MM.1S (cell line): ENCODE measurements around the gene PRDM7.

Source experiments
- EZH2 ChIP-seq: fragments of 300-600 bp; sonication (generic); optimal IDR thresholded peaks from 2 replicates; pipeline ENCODE3; 2017; ENCODE audit warnings: low read depth, mild to moderate bottlenecking, antibody characterized with exemption, low read length, mixed read lengths
- EZH2phosphoT487 ChIP-seq: fragments of 300-600 bp; sonication (generic); IDR thresholded peaks from 2 replicates; pipeline ENCODE4 v1.6.1; 2018; ENCODE audit warnings: antibody characterized with exemption, low read length
- TF ChIP-seq, protein P1 (sequence below): fragments of 300-600 bp; sonication (generic); IDR thresholded peaks from 2 replicates; pipeline ENCODE4 v1.5.1; 2016; ENCODE audit warnings: antibody characterized with exemption, low read length, mixed read lengths

DNA sequence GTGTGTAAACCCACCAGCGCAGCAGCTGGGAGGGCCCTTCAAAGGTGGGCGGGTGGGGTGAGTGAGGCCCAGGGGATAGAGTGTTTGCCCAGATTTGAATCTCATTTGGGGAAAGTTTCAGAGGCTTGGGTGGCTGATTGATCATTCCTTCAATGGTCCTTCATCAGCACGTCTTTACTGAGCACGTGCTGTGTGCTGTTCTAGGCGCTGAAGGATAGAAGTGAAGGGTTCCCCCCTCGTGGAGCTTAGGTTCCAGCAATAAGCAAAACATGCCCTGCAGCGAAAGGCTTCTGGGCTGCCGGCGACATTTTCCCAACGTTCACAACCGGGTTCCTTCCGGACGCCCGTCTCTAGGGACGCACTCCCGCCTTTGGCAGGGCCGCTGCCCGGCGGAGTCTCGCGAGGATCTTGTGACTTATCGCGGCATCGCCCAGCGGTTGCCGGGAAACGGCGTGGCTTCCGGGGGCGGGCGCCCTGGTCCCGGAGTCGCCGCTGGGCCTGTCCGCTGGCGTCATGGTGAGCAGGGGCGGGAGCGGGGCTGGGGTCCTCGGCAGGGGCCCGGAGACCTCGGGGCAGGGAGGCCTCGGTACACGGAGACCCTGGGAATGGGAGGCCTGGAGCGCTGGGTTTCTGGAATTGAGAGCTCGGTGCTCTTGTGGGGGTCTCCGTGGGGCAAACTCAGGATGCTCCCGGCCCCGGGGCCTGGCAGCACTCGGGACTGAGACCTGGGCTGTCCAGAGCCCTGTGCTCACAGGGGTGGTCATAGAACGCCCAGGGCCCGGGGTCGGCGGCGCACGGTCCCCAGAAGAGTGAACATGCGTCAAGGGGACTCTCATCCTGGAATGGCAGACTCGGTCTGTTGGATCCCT, 54.7 kb downstream of the PRDM7 start:
- TF ChIP-seq, protein P1, sequence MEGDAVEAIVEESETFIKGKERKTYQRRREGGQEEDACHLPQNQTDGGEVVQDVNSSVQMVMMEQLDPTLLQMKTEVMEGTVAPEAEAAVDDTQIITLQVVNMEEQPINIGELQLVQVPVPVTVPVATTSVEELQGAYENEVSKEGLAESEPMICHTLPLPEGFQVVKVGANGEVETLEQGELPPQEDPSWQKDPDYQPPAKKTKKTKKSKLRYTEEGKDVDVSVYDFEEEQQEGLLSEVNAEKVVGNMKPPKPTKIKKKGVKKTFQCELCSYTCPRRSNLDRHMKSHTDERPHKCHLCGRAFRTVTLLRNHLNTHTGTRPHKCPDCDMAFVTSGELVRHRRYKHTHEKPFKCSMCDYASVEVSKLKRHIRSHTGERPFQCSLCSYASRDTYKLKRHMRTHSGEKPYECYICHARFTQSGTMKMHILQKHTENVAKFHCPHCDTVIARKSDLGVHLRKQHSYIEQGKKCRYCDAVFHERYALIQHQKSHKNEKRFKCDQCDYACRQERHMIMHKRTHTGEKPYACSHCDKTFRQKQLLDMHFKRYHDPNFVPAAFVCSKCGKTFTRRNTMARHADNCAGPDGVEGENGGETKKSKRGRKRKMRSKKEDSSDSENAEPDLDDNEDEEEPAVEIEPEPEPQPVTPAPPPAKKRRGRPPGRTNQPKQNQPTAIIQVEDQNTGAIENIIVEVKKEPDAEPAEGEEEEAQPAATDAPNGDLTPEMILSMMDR, result no peak
- TF ChIP-seq EZH2, result no peak
- no peak for TF ChIP-seq EZH2phosphoT487
